SJCRH30 (cell line): ENCODE measurements around the gene FXYD3. TPM values are rescaled to one million over a fixed set of nuclear protein-coding genes. Genes with fewer than 3 reads are reported as not detected.
"Not testable (repeated sequence)": the region's sequence is repeated elsewhere in the genome, so short reads cannot be mapped to it uniquely, and the experiment has no call there.

Experiments used
- DNase-seq, 2 experiments: peaks; one replicate each; pipeline ENCODE4 v3.0.0-alpha.2; 2015 to 2020
- H3K27ac ChIP-seq: fragments of 250-450 bp; sonication (Bioruptor Pico); 2 replicates; pipeline ENCODE4 v1.5.1; 2020; ENCODE audit warnings: mild to moderate bottlenecking, moderate library complexity
- H3K27me3 ChIP-seq: fragments of 250-450 bp; sonication (Bioruptor Pico); 2 replicates; pipeline ENCODE4 v1.5.1; 2020; ENCODE audit warnings: mild to moderate bottlenecking, moderate library complexity
- H3K36me3 ChIP-seq: fragments of 250-450 bp; sonication (Bioruptor Pico); 2 replicates; pipeline ENCODE4 v1.5.1; 2020; ENCODE audit warnings: mild to moderate bottlenecking, moderate library complexity
- H3K4me1 ChIP-seq: fragments of 250-450 bp; sonication (Bioruptor Pico); 2 replicates; pipeline ENCODE4 v1.5.1; 2020; ENCODE audit warnings: mild to moderate bottlenecking, moderate library complexity
- H3K4me3 ChIP-seq: fragments of 250-450 bp; sonication (Bioruptor Pico); 2 replicates; pipeline ENCODE4 v1.5.1; 2020; ENCODE audit warnings: mild to moderate bottlenecking, moderate library complexity
- H3K9me3 ChIP-seq: fragments of 250-450 bp; sonication (Bioruptor Pico); replicated peaks from 2 replicates; pipeline ENCODE4 v1.5.1; 2020; ENCODE audit warnings: mild to moderate bottlenecking, moderate library complexity
- total RNA-seq: library from RNA; depleted of rRNA; stranded (reverse); fragments of >200 nt; shearing (Covaris generic); gene quantifications from 2 replicates; pipeline ENCODE4 v1.2.3, GENCODE V29; 2014

FXYD3 gene
- total RNA-seq, 1 experiment from 2014 or later: not detected

DNA sequence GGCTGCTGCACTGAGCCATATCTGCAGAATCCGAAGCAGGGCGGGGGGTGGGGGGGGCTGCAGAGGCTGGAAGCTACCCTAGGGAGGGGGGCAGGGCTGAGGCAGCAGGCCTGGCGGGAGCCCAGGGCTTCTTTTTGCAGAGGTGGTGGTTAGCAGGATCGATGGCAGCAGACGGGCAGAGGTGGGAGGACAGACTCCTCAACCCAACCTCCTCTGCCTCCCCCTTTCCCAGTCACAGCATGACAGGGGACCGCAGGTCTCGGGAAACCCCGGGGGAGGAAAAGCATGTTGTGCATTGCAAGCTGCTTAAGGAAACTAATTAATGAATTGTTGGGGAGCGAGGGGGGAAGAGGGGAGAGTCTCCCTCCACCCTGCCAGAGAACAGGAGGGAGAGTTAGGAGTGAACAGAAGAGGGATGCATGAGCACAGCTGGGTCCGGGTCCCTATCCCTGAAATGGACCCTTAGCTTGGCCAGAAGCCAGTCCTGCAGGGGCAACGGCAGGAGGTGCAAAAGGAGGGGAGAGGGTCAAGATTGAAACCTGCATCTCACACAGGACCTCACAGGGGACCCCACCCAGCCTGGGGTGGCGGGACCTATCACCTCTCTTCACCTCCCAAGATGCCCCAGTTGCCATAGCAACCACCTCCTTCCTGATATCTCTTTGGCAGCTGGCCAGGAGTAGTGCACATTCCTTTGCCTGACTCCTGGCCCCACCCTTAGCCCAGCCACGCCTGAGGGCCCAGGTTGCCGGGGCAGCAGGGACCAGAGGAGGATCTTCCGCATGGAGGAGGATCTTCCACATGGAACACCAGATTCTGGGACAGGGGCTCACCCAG, 29.2 kb downstream of the FXYD3 start:
- H3K27me3 ChIP-seq: peaks cover 6% of the 10 kb centered on the region; the same call in 1 of the 2 replicates
- DNase-seq: peak; percentile 38 to 43

DNA sequence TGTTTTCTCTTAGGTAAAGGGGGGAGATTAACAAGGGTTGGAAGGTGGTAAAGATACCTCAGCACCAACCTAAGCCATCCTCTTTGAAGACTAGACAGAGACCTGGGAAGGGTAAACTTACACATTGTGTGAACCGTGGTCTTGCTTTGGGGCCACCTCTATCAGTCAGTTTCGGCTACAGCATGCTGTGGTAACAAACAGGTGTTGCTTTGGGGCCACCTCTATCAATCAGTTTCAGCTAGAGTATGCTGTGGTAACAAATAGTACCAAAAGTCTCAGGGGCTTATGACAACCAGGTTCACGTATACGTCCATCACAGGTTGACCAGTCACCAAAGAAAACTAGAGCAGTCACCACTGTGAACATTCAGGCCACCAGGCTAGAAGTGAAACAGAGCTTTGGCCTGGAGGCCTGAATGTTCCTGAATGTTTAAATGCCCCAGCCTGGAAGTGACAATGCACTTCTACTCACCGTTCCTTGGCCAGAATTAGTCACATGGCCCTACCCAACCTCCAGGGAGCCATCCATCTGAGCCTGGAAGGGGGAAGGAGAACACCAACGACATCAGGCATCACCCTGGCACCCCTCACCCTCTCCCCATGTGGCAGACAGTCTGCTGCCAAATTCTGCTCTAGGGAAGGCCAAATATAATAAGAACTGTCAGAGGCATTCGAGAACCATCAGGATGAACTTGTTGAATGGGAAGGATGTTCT, 31.3 kb downstream of the FXYD3 start:
- Histone ChIP-seq H3K4me1 (no peaks in the 10 kb centered on the region), H3K27me3 (peaks cover 9% of the 10 kb centered on the region; the same call in 1 of the 2 replicates), H3K36me3 (no peaks in the 10 kb centered on the region), H3K27ac (no peak overlapping the region), H3K4me3 (no peak overlapping the region), H3K9me3 (no peaks in the 10 kb centered on the region)
- DNase-seq: no peak

More for the DNA sequence above, 29.2 kb downstream of the FXYD3 start:
- H3K4me3 ChIP-seq: no peak overlapping the region
- H3K27ac ChIP-seq: no peak overlapping the region
- no peaks in the 10 kb centered on the region for H3K4me1 ChIP-seq
- no peaks in the 10 kb centered on the region for H3K36me3 ChIP-seq
- H3K9me3 ChIP-seq: no peaks in the 10 kb centered on the region

DNA sequence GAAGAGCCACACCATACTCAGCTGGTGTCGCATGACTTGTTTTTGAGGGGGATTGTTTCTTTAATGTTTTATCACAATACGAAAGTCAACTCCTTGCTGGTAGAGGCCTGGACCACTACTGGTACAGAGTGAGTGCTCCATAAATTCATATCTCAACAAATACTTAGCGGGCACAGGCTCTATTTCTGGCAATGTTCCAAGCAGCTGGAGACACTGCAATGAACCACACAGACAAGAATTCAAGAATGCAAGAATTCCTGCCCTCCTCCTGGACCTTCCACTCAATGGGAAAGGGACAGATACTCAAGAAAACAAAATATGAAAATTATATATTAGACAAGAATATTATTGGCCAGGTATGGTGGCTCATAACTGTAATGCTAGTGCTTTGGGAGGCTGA, 33.8 kb downstream of the FXYD3 start:
- H3K4me1 ChIP-seq: no peaks in the 10 kb centered on the region
- DNase-seq: no peak
- no peaks in the 10 kb centered on the region for H3K9me3 ChIP-seq

DNA sequence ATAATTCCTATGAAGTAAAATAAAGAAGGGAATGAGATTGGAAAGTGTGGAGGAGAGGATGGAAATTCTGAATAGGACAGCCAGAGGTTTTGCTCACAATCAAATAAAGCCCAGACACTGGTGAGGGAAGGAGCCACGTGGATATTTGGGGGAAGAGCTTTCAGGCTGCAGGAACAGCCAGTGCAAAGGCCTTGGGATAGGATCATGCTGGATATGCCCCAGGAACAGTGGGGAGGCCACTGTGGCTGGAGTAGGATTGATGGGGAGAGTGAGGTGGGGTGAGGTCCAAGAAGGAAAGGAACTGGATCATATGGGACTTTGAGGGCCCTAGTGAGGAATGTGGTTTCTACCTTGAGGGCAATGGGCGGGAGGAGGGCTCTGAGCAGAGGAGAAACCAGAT, 34.8 kb downstream of the FXYD3 start:
- DNase-seq: no peak
- H3K9me3 ChIP-seq: no peaks in the 10 kb centered on the region
- H3K4me1 ChIP-seq: no peaks in the 10 kb centered on the region

More for the DNA sequence above, 33.8 kb downstream of the FXYD3 start:
- no peaks in the 10 kb centered on the region for H3K36me3 ChIP-seq
- no peak overlapping the region for H3K4me3 ChIP-seq
- peaks cover 6% of the 10 kb centered on the region for H3K27me3 ChIP-seq
- H3K27ac ChIP-seq: no peak overlapping the region

DNA sequence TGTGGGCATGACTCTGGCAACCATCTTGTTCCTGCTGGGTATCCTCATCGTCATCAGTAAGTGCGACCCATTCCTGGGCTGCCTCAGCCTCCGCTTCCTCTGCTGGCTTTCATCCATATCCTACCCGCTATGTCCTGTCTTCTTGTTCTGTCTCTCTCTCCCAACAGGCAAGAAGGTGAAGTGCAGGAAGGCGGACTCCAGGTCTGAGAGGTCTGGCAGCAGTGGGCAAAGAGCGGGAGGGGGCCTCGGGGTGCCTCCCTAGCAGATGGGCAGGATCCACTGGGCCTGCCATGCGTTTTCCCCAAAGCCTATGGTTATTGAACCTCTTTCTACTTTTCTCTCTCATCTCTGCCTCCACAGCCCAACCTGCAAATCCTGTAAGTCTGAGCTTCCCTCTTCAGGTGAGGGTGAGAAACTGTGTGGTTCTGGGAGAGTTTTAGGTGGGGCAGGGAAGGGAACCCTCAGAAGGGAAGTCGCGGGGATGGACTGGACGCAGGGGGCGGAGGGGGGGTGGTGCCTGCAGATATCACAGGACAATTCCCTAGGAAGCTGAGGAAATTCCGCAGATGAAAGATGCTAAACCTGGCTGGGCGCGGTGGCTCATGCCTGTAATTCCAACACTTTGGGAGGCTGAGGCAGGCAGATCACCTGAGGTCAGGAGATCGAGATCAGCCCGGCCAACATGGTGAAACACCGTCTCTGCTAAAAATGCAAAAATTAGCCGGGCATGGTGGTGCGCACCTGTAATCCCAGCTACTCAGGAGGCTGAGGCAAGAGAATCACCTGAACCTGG, 35.8 kb downstream of the FXYD3 start:
- DNase-seq: no peak
- H3K27me3 ChIP-seq: peaks cover 20% of the 10 kb centered on the region
- H3K27ac ChIP-seq: no peak overlapping the region
- H3K4me3 ChIP-seq: no peak overlapping the region
- no peaks in the 10 kb centered on the region for H3K36me3 ChIP-seq
- no peaks in the 10 kb centered on the region for H3K4me1 ChIP-seq
- no peaks in the 10 kb centered on the region for H3K9me3 ChIP-seq

More for the DNA sequence above, 34.8 kb downstream of the FXYD3 start:
- H3K4me3 ChIP-seq: no peak overlapping the region
- no peaks in the 10 kb centered on the region for H3K36me3 ChIP-seq
- H3K27ac ChIP-seq: no peak overlapping the region
- peaks cover 11% of the 10 kb centered on the region for H3K27me3 ChIP-seq

DNA sequence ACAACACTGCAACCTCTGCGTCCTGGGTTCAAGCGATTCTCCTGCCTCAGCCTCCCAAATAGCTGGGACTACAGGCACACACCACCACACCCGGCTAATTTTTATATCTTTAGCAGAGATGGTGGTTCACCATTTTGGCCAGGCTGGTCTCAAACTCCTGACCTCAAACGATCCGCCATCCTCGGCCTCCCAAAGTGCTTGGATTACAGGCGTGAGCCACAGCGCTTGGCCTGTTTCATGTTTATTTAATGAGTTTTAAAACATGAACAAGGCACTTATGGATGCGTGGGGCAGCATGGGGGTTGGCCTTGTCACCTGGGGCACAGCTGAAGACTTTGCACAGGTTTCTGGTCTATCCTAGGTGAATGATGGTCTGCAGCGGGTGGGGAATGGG, 37.5 kb downstream of the FXYD3 start:
- not testable (repeated sequence) for DNase-seq, H3K4me1 ChIP-seq, H3K27ac ChIP-seq, H3K36me3 ChIP-seq, H3K9me3 ChIP-seq, H3K4me3 ChIP-seq
- peaks cover 26% of the 10 kb centered on the region for H3K27me3 ChIP-seq

DNA sequence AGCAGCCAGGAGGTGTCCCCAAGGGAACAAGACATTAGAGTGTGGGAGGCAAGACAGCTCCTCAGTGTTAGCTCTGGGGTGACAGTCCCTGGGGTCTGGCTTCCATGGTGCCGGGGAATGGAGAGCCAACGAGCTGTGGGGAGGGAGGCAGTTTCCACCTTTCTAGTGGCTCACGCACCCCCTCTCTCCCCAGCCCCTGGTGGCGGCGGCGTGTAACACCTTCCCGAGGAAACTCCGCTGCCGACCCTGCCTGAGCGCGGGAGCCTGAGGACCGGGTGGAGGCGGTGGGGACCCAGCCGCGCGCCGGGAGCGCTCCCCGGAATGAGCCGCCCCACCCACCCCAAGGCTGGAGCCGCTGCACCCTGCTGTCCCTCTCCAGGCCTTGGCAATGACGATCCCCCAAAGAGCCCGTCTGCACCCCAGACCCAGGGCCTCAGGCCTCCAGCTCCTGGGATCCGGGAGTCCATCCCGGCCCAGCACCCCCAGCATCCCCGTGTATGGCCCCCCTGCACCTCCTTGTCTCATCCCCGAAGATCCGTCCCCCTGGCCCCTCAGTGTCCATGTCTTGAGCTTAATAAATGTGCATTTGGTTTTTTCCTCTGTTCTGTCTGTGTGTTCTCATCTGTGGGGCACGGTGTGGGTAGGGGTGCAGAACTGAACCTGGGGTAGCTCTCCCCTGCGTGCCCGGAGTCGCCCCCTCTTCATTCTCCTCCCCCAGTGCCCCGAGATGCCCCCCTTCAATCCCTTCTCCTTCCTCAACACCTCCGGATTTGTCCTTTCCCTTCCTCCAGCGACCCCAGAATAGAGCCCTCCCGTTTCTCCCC, 38.3 kb downstream of the FXYD3 start:
- Histone ChIP-seq H3K27me3 (peaks cover 26% of the 10 kb centered on the region), H3K36me3 (no peaks in the 10 kb centered on the region), H3K27ac (no peak overlapping the region), H3K9me3 (no peaks in the 10 kb centered on the region), H3K4me3 (peak overlapping the region; percentile 47; the same call in 1 of the 2 replicates), H3K4me1 (no peaks in the 10 kb centered on the region)
- no peak for DNase-seq

DNA sequence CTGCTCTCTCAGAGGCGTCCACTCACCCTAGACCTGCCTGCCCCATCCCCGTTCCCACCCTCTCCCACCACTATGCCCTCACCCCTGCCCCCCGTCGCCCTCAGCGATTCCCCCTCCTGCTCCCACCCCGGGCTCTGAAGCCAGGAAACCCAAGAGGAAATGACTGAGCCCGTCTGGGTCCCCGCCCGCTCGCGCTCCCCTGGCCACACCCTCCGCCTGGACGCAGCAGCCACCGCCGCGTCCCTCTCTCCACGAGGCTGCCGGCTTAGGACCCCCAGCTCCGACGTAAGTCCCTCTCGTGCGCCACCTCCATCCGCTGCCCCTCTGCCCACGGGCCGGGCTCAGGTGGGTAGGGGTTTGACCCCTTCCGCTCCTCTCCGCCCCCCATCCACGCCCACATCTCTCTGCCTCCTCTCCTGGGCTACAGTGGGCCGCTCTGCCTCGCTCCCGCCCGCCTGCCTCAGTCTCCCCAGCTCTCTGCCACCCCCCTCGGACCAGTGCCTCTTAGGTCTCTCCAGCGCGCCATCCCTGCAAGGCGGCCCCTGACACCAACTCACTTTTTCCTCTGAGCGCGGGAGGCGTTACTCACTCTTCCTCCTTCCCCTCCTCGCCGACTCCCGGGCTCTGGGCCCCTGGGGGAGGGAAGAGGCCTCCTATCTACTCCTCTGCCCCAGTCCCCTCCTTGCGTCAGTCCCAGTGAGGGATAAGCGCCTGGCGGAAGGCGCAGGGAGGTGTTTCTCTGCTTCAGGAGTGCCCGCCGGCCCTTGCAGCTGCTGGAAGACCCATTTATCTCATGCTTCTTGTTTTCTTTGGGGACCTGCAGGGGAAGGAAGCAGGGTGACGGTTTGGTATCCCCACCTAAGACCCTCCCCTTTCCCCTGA, 39.1 kb downstream of the FXYD3 start, which contains the start of gene FXYD5:
TSS of gene FXYD5 (plus strand) at position 211 of the 882 bp plus-strand sequence. CDS start 816 bp downstream, outside the sequence.
- Histone ChIP-seq H3K36me3 (no peaks in the 10 kb centered on the region), H3K4me1 (no peaks in the 10 kb centered on the region), H3K27me3 (peaks cover 26% of the 10 kb centered on the region), H3K27ac (no peak within 1 kb of the TSS), H3K9me3 (no peaks in the 10 kb centered on the region), H3K4me3 (peak within 1 kb of the TSS; percentile 47)
- DNase-seq: peak in 1 of 2 experiments; percentile 15

DNA sequence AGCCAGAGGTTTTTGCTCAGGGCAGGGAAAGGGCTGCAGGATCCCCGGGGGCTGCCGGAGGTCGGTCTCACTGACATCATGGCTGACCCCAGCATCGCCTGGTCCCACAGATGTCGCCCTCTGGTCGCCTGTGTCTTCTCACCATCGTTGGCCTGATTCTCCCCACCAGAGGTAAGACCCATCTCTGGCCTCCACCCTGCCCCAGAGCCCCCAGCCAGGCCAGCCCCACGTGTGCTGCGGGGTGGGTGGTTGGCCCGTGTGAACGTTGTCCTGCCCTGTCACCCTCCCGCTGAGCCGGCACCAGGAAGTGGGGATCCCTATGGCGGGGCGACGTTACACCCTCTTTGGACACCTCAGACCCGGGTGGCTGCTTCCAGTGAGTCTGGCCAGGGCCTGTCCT, 39.8 kb downstream of the FXYD3 start:
- no peaks in the 10 kb centered on the region for H3K9me3 ChIP-seq
- peaks cover 26% of the 10 kb centered on the region for H3K27me3 ChIP-seq
- no peaks in the 10 kb centered on the region for H3K4me1 ChIP-seq
- H3K4me3 ChIP-seq: peak overlapping the region; percentile 47; the same call in 1 of the 2 replicates
- H3K36me3 ChIP-seq: no peaks in the 10 kb centered on the region
- H3K27ac ChIP-seq: no peak overlapping the region
- DNase-seq: no peak

DNA sequence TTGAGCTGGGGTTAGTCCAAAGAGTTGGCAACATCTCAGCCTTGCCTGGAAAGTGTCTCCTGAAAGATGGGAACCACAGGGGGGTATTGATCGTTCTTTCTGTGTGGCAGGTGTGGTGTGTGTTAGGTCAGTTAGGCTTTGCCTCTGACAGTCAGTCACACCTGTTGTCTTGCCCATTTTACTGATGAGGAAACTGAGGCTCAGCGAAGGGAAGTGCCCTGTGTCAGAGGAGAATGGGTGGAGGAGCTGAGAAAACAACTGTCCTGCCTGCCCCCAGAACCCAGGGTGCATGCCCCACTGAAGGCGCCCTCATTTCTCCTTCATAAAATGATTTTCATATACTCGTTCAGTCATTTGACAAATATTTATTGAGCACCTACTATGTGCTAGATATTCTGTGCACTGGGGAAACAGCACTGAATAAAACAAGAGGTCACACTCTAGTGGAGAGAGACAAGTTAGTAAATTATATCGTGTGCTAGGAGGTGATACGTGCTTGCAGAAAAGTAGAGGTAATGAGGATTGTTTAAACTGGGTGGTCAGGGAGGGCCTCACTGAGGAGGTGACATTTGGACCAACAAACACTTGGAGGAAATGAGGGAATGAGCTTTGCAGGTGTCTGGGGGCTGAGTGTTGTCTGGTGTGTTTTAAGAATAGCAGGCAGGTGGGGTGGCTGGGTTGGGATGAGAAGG, 40.5 kb downstream of the FXYD3 start:
- Histone ChIP-seq H3K4me1 (no peaks in the 10 kb centered on the region), H3K27ac (no peak overlapping the region), H3K9me3 (no peaks in the 10 kb centered on the region), H3K4me3 (no peak overlapping the region), H3K36me3 (no peaks in the 10 kb centered on the region), H3K27me3 (peaks cover 26% of the 10 kb centered on the region)
- DNase-seq: no peak

DNA sequence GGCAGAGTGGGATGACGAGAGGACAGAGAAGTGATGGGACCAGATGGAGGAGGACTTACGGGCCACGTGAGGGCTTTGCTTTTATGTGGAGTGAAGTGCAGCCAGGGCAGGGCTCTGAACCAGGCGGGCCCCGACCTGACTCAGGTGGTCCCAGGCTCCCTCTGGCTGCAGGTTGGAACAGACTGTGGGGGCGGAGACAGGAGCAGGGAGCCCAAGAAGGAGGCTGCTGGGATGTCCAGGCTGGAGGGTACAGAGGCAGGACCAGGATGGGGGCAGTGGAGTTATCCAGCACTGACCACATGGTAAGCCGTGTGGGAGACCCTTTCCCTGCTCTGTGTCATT, 41.0 kb downstream of the FXYD3 start:
- H3K27ac ChIP-seq: no peak overlapping the region
- no peaks in the 10 kb centered on the region for H3K4me1 ChIP-seq
- no peaks in the 10 kb centered on the region for H3K9me3 ChIP-seq
- peaks cover 23% of the 10 kb centered on the region; the same call in 1 of the 2 replicates for H3K27me3 ChIP-seq
- H3K36me3 ChIP-seq: no peaks in the 10 kb centered on the region
- no peak overlapping the region for H3K4me3 ChIP-seq
- no peak for DNase-seq

DNA sequence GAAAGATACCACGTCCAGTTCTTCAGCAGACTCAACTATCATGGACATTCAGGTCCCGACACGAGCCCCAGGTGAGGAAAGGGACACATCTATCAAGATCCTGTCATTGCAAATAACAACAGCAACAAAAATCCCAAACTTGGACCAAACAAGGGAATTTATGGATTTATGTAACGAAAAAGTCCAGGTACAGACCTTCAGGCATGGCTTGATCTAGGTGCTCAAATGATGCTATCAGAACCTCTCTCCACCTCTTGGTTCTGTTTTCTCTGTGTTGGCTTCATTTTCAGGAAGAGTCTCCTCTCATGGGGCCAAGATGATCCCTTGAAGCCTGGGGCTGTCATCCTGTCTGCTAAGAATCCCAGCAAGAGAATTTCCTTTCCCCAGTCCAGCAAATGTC, 41.8 kb downstream of the FXYD3 start:
- DNase-seq: no peak
- Histone ChIP-seq H3K36me3 (no peaks in the 10 kb centered on the region), H3K9me3 (no peaks in the 10 kb centered on the region), H3K27me3 (peaks cover 23% of the 10 kb centered on the region; the same call in 1 of the 2 replicates), H3K27ac (no peak overlapping the region), H3K4me1 (no peaks in the 10 kb centered on the region), H3K4me3 (no peak overlapping the region)

DNA sequence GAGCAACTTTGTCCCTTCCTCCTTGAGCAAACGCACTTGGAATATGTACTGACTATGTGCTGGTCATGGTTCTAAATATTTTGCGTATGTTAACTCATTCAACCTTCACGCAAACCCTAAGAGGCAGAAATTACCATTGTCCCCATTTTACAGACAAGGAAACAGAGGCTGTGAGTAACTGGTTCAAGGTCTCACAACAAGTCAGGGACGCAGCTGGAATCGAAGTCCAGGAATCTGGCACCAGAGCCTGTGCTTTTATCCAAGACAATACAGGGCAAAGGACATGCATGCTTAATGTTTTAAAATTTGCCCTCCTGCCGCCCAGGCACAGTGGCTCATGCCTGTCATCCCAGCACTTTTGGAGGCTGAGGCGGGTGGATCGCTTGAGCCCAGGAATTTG, 44.0 kb downstream of the FXYD3 start:
- DNase-seq: no peak
- H3K27ac ChIP-seq: no peak overlapping the region
- H3K36me3 ChIP-seq: no peaks in the 10 kb centered on the region
- peaks cover under 1% of the 10 kb centered on the region for H3K9me3 ChIP-seq
- H3K27me3 ChIP-seq: peaks cover 23% of the 10 kb centered on the region; the same call in 1 of the 2 replicates
- H3K4me3 ChIP-seq: no peak overlapping the region
- no peaks in the 10 kb centered on the region for H3K4me1 ChIP-seq
